PC-9 (cell line): ENCODE measurements around the gene RBM28. TPM values are rescaled to one million over a fixed set of nuclear protein-coding genes. Genes with fewer than 3 reads are reported as not detected.
"Not testable (repeated sequence)": the region's sequence is repeated elsewhere in the genome, so short reads cannot be mapped to it uniquely, and the experiment has no call there.

Source experiments
- BruUV-seq: library from RNA; stranded (reverse); fragments of 400-500 nt; replicated peaks from 2 replicates; lab custom pipeline; 2021; lab: Mats Ljungman, UMichigan
- CTCF ChIA-PET: fragments of 300-600 bp; sonication (Branson Sonifier 250); formaldehyde crosslinking; loops from one replicate; lab custom pipeline; 2022; ENCODE audit warnings: antibody characterized with exemption; lab: Charles Lee
- POLR2A ChIA-PET: fragments of 300-600 bp; sonication (Branson Sonifier 250); formaldehyde crosslinking; loops from one replicate; lab custom pipeline; 2022; ENCODE audit warnings: antibody characterized with exemption; ENCODE audit not compliant: unreplicated experiment; lab: Charles Lee
- DNase-seq, 2 experiments: peaks; one replicate each; pipeline versions ENCODE4 v3.0.0 to v3.0.0-alpha.2; 2015 to 2022; ENCODE audit warnings: mixed read lengths in 1 of 2
- H2AFZ ChIP-seq: fragments of 200-600 bp; sonication (generic); 2 replicates; pipeline ENCODE4 v1.8.1; 2017; ENCODE audit warnings: antibody characterized with exemption
- H3F3A ChIP-seq: fragments of 200-600 bp; sonication (generic); 2 replicates; pipeline ENCODE4 v1.8.1; 2017; ENCODE audit warnings: antibody characterized with exemption, mild to moderate bottlenecking, low read depth; ENCODE audit not compliant: insufficient read depth
- H3K27ac ChIP-seq: fragments of 200-600 bp; sonication (generic); 2 replicates; pipeline ENCODE4 v1.6.1; 2016; ENCODE audit warnings: mixed run types
- H3K27me3 ChIP-seq: fragments of 200-600 bp; sonication (generic); 2 replicates; pipeline ENCODE4 v1.6.1; 2016; ENCODE audit warnings: low read depth, mixed run types; ENCODE audit not compliant: insufficient read depth
- H3K36me3 ChIP-seq: fragments of 200-600 bp; sonication (generic); 2 replicates; pipeline ENCODE4 v1.6.1; 2016; ENCODE audit warnings: low read depth, mixed run types
- H3K4me1 ChIP-seq: fragments of 200-600 bp; sonication (generic); replicated peaks from 2 replicates; pipeline ENCODE4 v1.6.1; 2016; ENCODE audit warnings: mixed run types; ENCODE audit not compliant: insufficient read depth
- H3K4me2 ChIP-seq: fragments of 200-600 bp; sonication (generic); 2 replicates; pipeline ENCODE4 v1.6.1; 2017; ENCODE audit warnings: mixed run types
- H3K4me3 ChIP-seq: fragments of 200-600 bp; sonication (generic); 2 replicates; pipeline ENCODE4 v1.6.1; 2016; ENCODE audit warnings: mixed run types
- H3K79me2 ChIP-seq: fragments of 200-600 bp; sonication (generic); 2 replicates; pipeline ENCODE4 v1.6.1; 2017; ENCODE audit warnings: low read depth, mixed run types
- H3K9me2 ChIP-seq: fragments of 200-600 bp; sonication (generic); 2 replicates; pipeline ENCODE4 v1.8.1; 2017; ENCODE audit warnings: mild to moderate bottlenecking; ENCODE audit not compliant: insufficient read depth
- H3K9me3 ChIP-seq: fragments of 200-600 bp; sonication (generic); 2 replicates; pipeline ENCODE4 v1.8.1; 2016; ENCODE audit warnings: low read depth; ENCODE audit not compliant: insufficient read depth
- H4K20me1 ChIP-seq: fragments of 200-600 bp; sonication (generic); 2 replicates; pipeline ENCODE4 v1.8.1; 2017; ENCODE audit not compliant: insufficient read depth
- EZH2 ChIP-seq: fragments of 200-600 bp; sonication (generic); IDR thresholded peaks from 2 replicates; pipeline ENCODE4 v1.8.0; 2017; ENCODE audit warnings: antibody characterized with exemption, low read depth
- intact Hi-C: fragments of 100-400 bp; cut with micrococcal nuclease; formaldehyde crosslinking; loops from one replicate; pipeline ENCODE4 v1.10.0; 2022; ENCODE audit not compliant: unreplicated experiment
- total RNA-seq: library from RNA; stranded (reverse); gene quantifications from 2 replicates; pipeline ENCODE4 v1.2.3, GENCODE V29; 2021
- TF ChIP-seq, protein P1 (sequence below): fragments of 200-600 bp; sonication (generic); conservative IDR thresholded peaks from 2 replicates; pipeline ENCODE4 v1.6.1; 2017; ENCODE audit warnings: mixed run types, antibody characterized with exemption, mild to moderate bottlenecking, moderate library complexity

RBM28 gene
- total RNA-seq, 1 experiment from 2014 or later: 59.6 TPM

DNA sequence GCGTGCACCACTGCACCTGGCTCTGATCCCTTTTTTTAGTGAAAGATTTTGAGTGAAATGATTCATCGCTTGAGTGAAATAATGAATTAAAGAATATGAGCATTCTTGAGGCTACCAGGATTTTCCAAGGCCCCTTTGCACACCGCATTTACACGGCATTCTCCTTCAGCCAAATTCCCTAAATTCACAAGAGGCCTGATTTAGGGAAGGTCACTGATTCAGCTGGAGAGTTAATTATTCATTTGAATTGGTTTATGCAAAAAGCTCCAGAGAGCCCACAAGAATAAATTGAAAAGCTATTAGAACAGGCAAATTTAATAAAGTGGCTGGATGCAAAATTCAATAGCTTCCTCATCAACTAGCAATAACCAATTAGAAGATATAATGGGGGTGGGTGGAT, 56.2 kb downstream of the RBM28 start:
- Histone ChIP-seq H2AFZ (no peak overlapping the region), H3K4me1 (no peaks in the 10 kb centered on the region), H3K79me2 (no peaks in the 10 kb centered on the region), H4K20me1 (no peaks in the 10 kb centered on the region), H3K4me3 (no peak overlapping the region), H3K9me2 (no peaks in the 10 kb centered on the region), H3F3A (no peaks in the 10 kb centered on the region), H3K36me3 (no peaks in the 10 kb centered on the region), H3K27ac (no peak overlapping the region), H3K4me2 (no peak overlapping the region), H3K9me3 (no peaks in the 10 kb centered on the region), H3K27me3 (no peaks in the 10 kb centered on the region)
- TF ChIP-seq EZH2: no peak
- TF ChIP-seq, protein P1, sequence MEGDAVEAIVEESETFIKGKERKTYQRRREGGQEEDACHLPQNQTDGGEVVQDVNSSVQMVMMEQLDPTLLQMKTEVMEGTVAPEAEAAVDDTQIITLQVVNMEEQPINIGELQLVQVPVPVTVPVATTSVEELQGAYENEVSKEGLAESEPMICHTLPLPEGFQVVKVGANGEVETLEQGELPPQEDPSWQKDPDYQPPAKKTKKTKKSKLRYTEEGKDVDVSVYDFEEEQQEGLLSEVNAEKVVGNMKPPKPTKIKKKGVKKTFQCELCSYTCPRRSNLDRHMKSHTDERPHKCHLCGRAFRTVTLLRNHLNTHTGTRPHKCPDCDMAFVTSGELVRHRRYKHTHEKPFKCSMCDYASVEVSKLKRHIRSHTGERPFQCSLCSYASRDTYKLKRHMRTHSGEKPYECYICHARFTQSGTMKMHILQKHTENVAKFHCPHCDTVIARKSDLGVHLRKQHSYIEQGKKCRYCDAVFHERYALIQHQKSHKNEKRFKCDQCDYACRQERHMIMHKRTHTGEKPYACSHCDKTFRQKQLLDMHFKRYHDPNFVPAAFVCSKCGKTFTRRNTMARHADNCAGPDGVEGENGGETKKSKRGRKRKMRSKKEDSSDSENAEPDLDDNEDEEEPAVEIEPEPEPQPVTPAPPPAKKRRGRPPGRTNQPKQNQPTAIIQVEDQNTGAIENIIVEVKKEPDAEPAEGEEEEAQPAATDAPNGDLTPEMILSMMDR: no peak
- CTCF ChIA-PET: interaction anchor here (0.7 kb wide), 1 partner anchor 332 kb away, joined by 10 read pairs; no protein-coding TSS in a partner anchor
- intact Hi-C loops: no loop called here
- no peak for DNase-seq
- POLR2A ChIA-PET: no interaction called here
- BruUV-seq: no TSS peak

DNA sequence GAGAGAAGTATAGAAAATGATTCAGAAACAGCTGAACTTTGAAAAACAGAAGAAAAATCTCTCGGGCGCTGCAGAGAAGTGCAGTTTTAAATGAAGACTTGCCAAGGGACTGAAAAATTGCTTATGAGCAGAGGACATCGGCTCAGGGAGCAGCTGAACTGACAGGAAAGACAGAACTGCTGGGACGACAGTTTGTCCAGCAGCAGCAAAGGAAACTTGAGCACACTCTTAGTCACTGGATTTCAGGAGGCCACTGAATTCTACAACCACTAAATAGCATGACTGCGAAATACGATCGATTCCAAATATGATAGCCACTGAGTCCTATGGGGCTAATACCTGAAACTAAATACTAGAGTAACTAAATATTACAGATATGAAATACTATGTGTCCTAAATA, 59.6 kb downstream of the RBM28 start:
- Histone ChIP-seq H3K4me2 (no peak overlapping the region), H3K27ac (no peak overlapping the region), H3K79me2 (no peaks in the 10 kb centered on the region), H3K36me3 (no peaks in the 10 kb centered on the region), H3K9me3 (no peaks in the 10 kb centered on the region; the same call in 1 of the 2 replicates), H2AFZ (no peak overlapping the region), H4K20me1 (no peaks in the 10 kb centered on the region), H3K9me2 (no peaks in the 10 kb centered on the region), H3F3A (no peaks in the 10 kb centered on the region), H3K4me3 (no peak overlapping the region), H3K27me3 (no peaks in the 10 kb centered on the region), H3K4me1 (no peaks in the 10 kb centered on the region)
- no peak for DNase-seq
- intact Hi-C loops: no loop called here
- ChIA-PET POLR2A (no interaction called here), CTCF (no interaction called here)
- TF ChIP-seq, protein P1: no peak
- TF ChIP-seq EZH2: no peak
- BruUV-seq: no TSS peak

DNA sequence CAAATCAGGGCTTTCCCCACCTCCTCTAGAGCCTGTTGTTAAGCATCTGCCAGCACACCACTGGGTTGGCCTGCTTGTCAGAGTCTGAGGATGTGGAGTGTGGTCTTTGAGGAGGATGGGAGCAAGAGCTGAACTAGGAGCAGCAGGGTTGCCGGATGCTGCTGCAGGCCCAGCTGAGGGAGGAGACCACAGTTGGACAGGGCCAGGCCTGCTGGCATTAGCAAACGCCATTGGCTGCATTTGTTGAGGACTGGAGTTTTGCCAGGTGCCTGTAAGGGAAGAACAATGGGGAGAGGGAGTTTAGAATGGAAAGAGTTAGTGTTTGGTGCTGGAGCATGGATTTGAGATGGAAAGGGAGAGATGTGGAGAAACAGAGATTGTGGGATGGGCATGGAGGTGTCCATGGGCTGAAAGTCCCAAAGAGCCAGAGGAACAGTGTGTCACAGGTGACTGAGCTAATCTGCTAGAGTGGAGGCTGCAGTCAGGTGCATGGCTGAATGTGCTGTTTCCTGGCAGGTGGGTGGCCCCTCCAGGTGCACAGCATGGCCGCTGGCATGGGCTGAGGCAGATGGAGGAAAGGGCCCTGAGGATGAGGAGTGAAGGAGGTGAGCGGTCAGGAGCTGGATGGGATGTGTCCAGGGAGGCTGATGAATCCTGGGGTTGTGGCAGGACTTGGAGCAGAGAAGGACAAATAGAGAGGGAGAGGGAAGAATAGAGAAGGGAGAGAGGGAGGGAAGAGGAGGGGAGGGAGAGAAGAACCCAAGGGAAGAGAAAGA, 61.9 kb downstream of the RBM28 start:
- no peaks in the 10 kb centered on the region for H3K79me2 ChIP-seq

DNA sequence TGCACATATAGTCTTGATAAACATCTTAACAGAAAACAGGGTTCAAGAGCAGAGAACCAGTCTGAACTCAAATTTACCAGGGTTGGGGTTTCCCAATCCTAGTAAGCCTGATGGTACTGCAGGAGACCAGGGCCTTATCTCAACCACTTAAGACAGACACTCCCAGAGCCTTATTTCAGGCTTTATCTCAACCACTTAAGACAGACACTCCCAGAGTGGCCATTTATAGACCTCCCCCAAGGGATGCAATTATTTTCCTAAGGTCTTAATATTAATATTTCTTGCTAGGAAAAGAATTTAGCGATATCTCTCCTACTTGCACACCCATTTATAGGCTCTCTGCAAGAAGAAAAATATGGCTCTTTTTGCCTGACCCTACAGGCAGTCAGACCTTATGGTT, 63.3 kb downstream of the RBM28 start:
- H4K20me1 ChIP-seq, H3K27ac ChIP-seq, H3F3A ChIP-seq, CTCF ChIA-PET, H3K4me1 ChIP-seq, H3K27me3 ChIP-seq, H3K4me3 ChIP-seq, DNase-seq, H3K9me3 ChIP-seq, POLR2A ChIA-PET, H3K4me2 ChIP-seq, H3K79me2 ChIP-seq, intact Hi-C loops, H2AFZ ChIP-seq, H3K36me3 ChIP-seq, H3K9me2 ChIP-seq, BruUV-seq: not testable (repeated sequence)

More for the DNA sequence above, 61.9 kb downstream of the RBM28 start:
- Histone ChIP-seq H3K4me1 (no peaks in the 10 kb centered on the region), H3K27ac (no peak overlapping the region), H3K9me2 (no peaks in the 10 kb centered on the region), H3K9me3 (no peaks in the 10 kb centered on the region; the same call in 1 of the 2 replicates), H4K20me1 (no peaks in the 10 kb centered on the region), H3K4me3 (no peak overlapping the region), H3K27me3 (no peaks in the 10 kb centered on the region), H3K4me2 (no peak overlapping the region), H3F3A (no peaks in the 10 kb centered on the region), H3K36me3 (no peaks in the 10 kb centered on the region), H2AFZ (no peak overlapping the region)
- no peak for DNase-seq
- no peak for TF ChIP-seq EZH2
- TF ChIP-seq, protein P1: no peak
- POLR2A ChIA-PET: no interaction called here
- CTCF ChIA-PET: no interaction called here
- intact Hi-C loops: no loop called here
- no TSS peak for BruUV-seq
